HG03097 (cell line): ENCODE data around the gene OR6Y1.

Experiments used
- ATAC-seq: cut with Tn5 transposase; IDR thresholded peaks from one replicate; pipeline ENCODE4 v1.9.1; 2021; ENCODE audit not compliant: unreplicated experiment, low FRiP score

Gene OR6Y1

DNA sequence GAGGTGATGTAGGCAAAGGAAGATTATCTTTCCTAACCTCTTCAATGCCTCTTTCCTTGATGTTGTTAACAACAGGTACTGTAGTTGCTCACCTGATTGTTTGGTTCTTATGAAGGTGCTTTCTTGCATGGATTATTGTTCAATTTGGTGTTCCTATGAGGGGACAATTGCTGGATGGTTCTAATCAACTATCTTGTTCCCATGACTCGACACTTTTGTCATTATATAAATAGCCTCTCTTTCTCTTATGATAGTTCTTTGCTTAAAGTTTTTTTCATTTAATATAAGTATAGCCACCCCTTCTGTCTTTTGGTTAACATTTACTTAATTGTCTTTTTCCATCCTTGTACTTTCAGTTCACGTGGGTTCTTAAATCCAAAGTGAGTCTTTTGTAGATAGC, 46.7 kb downstream of the OR6Y1 start:
- no peak for ATAC-seq

DNA sequence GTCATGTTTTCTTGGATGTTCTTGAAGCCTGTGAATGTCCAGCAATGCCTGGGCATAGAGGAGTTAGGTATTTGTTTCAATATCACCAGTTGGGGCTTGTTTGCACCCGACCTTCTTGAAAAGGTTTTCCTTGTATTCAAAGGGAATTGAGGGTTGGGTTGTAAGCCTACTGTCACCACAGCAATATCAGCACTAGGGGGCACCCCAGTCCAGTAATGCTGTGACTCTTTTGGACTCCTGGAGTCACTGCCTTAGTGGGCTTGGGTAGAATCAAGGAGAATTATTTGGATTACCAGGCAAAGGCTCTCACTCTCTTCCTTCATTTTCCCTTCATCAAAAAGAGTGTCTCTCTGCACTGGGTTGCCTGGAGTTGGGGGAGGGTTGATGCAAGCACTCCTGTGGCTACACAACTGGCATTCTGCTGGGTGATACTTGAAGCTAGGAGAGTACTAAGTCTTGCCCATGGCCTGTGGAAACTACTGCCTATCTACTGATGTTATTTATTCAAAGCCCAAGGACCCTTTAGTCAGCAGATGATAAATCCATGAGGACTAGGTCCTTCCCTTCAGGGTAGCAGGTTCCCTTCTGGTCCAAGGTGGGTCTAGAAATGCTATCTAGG, 47.7 kb downstream of the OR6Y1 start:
- no peak for ATAC-seq

DNA sequence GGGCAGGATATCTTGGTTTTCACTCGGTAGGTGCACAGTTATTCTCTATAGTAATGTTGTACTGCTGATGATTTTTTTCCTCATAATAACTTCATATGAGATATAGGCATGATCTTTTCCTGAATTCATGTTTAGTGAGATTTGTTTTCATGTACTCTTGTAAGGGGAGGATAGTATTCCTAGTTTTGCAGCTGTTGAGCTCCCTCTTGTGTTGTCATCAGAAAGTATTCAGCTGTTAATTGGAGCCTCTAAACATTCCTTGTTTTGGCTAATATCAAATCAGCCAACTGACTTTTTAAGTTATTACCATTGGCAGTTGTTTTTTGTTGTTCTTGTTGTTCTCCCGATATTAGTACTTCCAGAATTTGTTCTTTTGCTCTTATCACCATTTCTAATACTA, 57.8 kb downstream of the OR6Y1 start:
- ATAC-seq, result no peak

DNA sequence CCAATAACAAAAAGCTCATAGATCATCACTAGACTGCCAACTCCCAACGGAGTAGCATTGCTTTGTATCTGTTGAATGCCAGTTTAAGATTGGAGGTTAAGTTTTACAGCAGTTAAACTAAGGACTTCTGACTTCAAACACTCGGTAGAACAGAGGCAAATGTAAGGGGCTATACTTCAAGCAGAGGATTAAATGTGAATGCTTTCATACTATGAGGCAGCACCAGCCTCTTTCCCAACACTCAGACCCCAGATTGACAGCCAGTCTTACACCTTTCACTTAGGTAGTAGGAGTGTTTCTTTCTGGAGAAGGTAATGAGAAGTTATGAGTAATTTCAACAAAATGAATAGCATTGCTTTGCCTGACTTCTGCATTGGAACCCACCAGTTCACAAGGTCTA, 59.4 kb downstream of the OR6Y1 start:
- no peak for ATAC-seq
